IMR-90 (cell line): ENCODE results near the gene DBN1. TPM values are rescaled to one million over a fixed set of nuclear protein-coding genes. Genes with fewer than 3 reads are reported as not detected.
A peak's percentile ranks its signal among the peaks of the same experiment; 100 is the strongest.

ENCODE experiments used
- ATAC-seq: fragments of 200-7000 bp; cut with Tn5 transposase; 2 replicates; pipeline ENCODE4 v1.9.1; 2020; ENCODE audit warnings: low read depth, mild to moderate bottlenecking, moderate library complexity
- BruUV-seq: library from RNA; stranded (reverse); fragments of 400-500 nt; replicated peaks from 2 replicates; lab custom pipeline; 2021; lab: Mats Ljungman, UMichigan
- CTCF ChIA-PET: fragments of 300-600 bp; formaldehyde crosslinking; extraction: SDS; loops from one replicate; lab custom pipeline; 2021; ENCODE audit warnings: antibody characterized with exemption; lab: Yijun Ruan, JAX
- POLR2A ChIA-PET: fragments of 300-600 bp; sonication (Branson Sonifier 250); formaldehyde crosslinking; loops from one replicate; lab custom pipeline; 2022; ENCODE audit warnings: antibody characterized with exemption; ENCODE audit not compliant: unreplicated experiment; lab: Charles Lee
- DNase-seq: peaks from one replicate; pipeline ENCODE4 v3.0.0; 2013
- H2AFZ ChIP-seq: replicated peaks from 2 replicates; pipeline ENCODE3; 2013; ENCODE audit warnings: low read length, mild to moderate bottlenecking; ENCODE audit not compliant: poor library complexity
- H2AK5ac ChIP-seq: 2 replicates; pipeline ENCODE4 v1.6.1; 2013; ENCODE audit warnings: low read depth, low read length, inconsistent platforms
- H2AK9ac ChIP-seq: replicated peaks from 2 replicates; pipeline ENCODE3; 2013; ENCODE audit warnings: mild to moderate bottlenecking, low read depth, low read length, moderate library complexity; ENCODE audit not compliant: poor library complexity
- H2BK120ac ChIP-seq: 2 replicates; pipeline ENCODE4 v1.6.1; 2013; ENCODE audit warnings: low read depth, low read length, inconsistent platforms
- H2BK15ac ChIP-seq: 3 replicates; pipeline ENCODE4 v1.6.1; 2013; ENCODE audit warnings: low read depth, low read length, inconsistent platforms
- H2BK20ac ChIP-seq: 2 replicates; pipeline ENCODE4 v1.6.1; 2013; ENCODE audit warnings: low read depth, mild to moderate bottlenecking, inconsistent platforms, low read length, moderate library complexity
- H2BK5ac ChIP-seq: 2 replicates; pipeline ENCODE4 v1.6.1; 2013; ENCODE audit warnings: mild to moderate bottlenecking, low read depth, low read length, inconsistent platforms; ENCODE audit not compliant: poor library complexity, severe bottlenecking
- H3K14ac ChIP-seq: replicated peaks from 2 replicates; pipeline ENCODE4 v1.6.1; 2013; ENCODE audit warnings: low read depth, low read length, inconsistent platforms
- H3K18ac ChIP-seq: 2 replicates; pipeline ENCODE4 v1.6.1; 2013; ENCODE audit warnings: low read depth, low read length, control low read depth
- H3K23ac ChIP-seq: 2 replicates; pipeline ENCODE4 v1.6.1; 2013; ENCODE audit warnings: low read depth, low read length, inconsistent platforms
- H3K27ac ChIP-seq: 2 replicates; pipeline ENCODE4 v1.5.1; 2013; ENCODE audit warnings: mild to moderate bottlenecking, control low read depth, low read length; ENCODE audit not compliant: insufficient read depth
- H3K27me3 ChIP-seq: 2 replicates; pipeline ENCODE4 v1.6.1; 2013; ENCODE audit warnings: low read length; ENCODE audit not compliant: control insufficient read depth, insufficient read depth
- H3K36me3 ChIP-seq: 2 replicates; pipeline ENCODE4 v1.6.1; 2013; ENCODE audit warnings: low read length, mixed read lengths; ENCODE audit not compliant: control insufficient read depth, insufficient read depth
- H3K4ac ChIP-seq: 2 replicates; pipeline ENCODE4 v1.6.1; 2013; ENCODE audit warnings: low read depth, low read length, inconsistent platforms
- H3K4me1 ChIP-seq: 2 replicates; pipeline ENCODE4 v1.6.1; 2013; ENCODE audit warnings: low read length, mixed read lengths; ENCODE audit not compliant: control insufficient read depth, insufficient read depth
- H3K4me2 ChIP-seq: 2 replicates; pipeline ENCODE4 v1.6.1; 2013; ENCODE audit warnings: low read depth, mild to moderate bottlenecking, control low read depth, low read length, moderate library complexity
- H3K4me3 ChIP-seq: 2 replicates; pipeline ENCODE4 v1.5.1; 2013; ENCODE audit warnings: low read depth, mild to moderate bottlenecking, control low read depth, low read length, moderate library complexity; ENCODE audit not compliant: insufficient read depth
- H3K56ac ChIP-seq: 2 replicates; pipeline ENCODE4 v1.6.1; 2013; ENCODE audit warnings: low read length, inconsistent platforms; ENCODE audit not compliant: insufficient read depth; ENCODE audit errors: extremely low read depth
- H3K79me1 ChIP-seq, 2 experiments: 2 replicates each; pipeline ENCODE4 v1.6.1; 2013; ENCODE audit warnings: low read length in 2 of 2, inconsistent platforms in 1 of 2, low read depth in 1 of 2
- H3K9ac ChIP-seq: 2 replicates; pipeline ENCODE4 v1.6.1; 2013; ENCODE audit warnings: low read depth, low read length, control low read depth
- H3K9me1 ChIP-seq: 2 replicates; pipeline ENCODE4 v1.6.1; 2013; ENCODE audit warnings: low read length, inconsistent platforms; ENCODE audit not compliant: insufficient read depth
- H3K9me3 ChIP-seq: 2 replicates; pipeline ENCODE4 v1.6.1; 2013; ENCODE audit warnings: low read length; ENCODE audit not compliant: control insufficient read depth, insufficient read depth
- H4K20me1 ChIP-seq: 2 replicates; pipeline ENCODE4 v1.6.1; 2013; ENCODE audit warnings: low read length, inconsistent platforms; ENCODE audit not compliant: insufficient read depth
- H4K5ac ChIP-seq: 2 replicates; pipeline ENCODE4 v1.6.1; 2013; ENCODE audit warnings: mild to moderate bottlenecking, low read depth, low read length, control low read depth
- H4K8ac ChIP-seq, 2 experiments: 2 replicates each; pipeline ENCODE4 v1.6.1; 2013; ENCODE audit warnings: low read depth in 2 of 2, low read length in 2 of 2, control low read depth in 1 of 2, inconsistent platforms in 1 of 2
- H4K91ac ChIP-seq: 2 replicates; pipeline ENCODE4 v1.6.1; 2013; ENCODE audit warnings: low read depth, low read length, inconsistent platforms; ENCODE audit not compliant: insufficient read depth
- BHLHE40 ChIP-seq: fragments of 150-350 bp; IDR thresholded peaks from 2 replicates; pipeline ENCODE4 v1.6.1; 2016; ENCODE audit warnings: mild to moderate bottlenecking, low read depth, low read length
- CEBPB ChIP-seq: IDR thresholded peaks from 2 replicates; pipeline ENCODE4 v1.6.1; 2012; ENCODE audit warnings: low read depth, low read length, improper control_type of control experiment
- CHD1 ChIP-seq: IDR thresholded peaks from 2 replicates; pipeline ENCODE4 v1.6.1; 2012; ENCODE audit warnings: low read depth, low read length, improper control_type of control experiment
- CTCF ChIP-seq: conservative IDR thresholded peaks from 2 replicates; pipeline ENCODE4 v1.5.1; 2012; ENCODE audit warnings: mild to moderate bottlenecking, low read depth, low read length, improper control_type of control experiment
- ELK1 ChIP-seq: fragments of 150-350 bp; IDR thresholded peaks from 2 replicates; pipeline ENCODE4 v1.6.1; 2016; ENCODE audit warnings: low read depth, mild to moderate bottlenecking, low read length, moderate library complexity, borderline replicate concordance
- FOS ChIP-seq: fragments of 150-350 bp; IDR thresholded peaks from 2 replicates; pipeline ENCODE4 v1.6.1; 2016; ENCODE audit warnings: low read depth, low read length
- MAFK ChIP-seq: IDR thresholded peaks from 2 replicates; pipeline ENCODE4 v1.6.1; 2012; ENCODE audit warnings: low read depth, low read length, improper control_type of control experiment
- MAZ ChIP-seq: IDR thresholded peaks from 2 replicates; pipeline ENCODE4 v1.6.1; 2012; ENCODE audit warnings: low read depth, mild to moderate bottlenecking, low read length, improper control_type of control experiment, moderate library complexity, borderline replicate concordance
- MXI1 ChIP-seq: IDR thresholded peaks from 2 replicates; pipeline ENCODE4 v1.6.1; 2012; ENCODE audit warnings: low read depth, mild to moderate bottlenecking, low read length, moderate library complexity, borderline replicate concordance
- NFE2L2 ChIP-seq: fragments of 150-350 bp; IDR thresholded peaks from 2 replicates; pipeline ENCODE4 v1.6.1; 2016; ENCODE audit warnings: low read depth, mild to moderate bottlenecking, low read length
- RAD21 ChIP-seq: IDR thresholded peaks from 2 replicates; pipeline ENCODE4 v1.6.1; 2012; ENCODE audit warnings: low read length, improper control_type of control experiment
- RCOR1 ChIP-seq: IDR thresholded peaks from 2 replicates; pipeline ENCODE4 v1.6.1; 2012; ENCODE audit warnings: mild to moderate bottlenecking, low read length, improper control_type of control experiment; ENCODE audit not compliant: insufficient replicate concordance
- RFX5 ChIP-seq: IDR thresholded peaks from 2 replicates; pipeline ENCODE4 v1.8.0; 2012; ENCODE audit warnings: low read depth, mild to moderate bottlenecking, low read length, moderate library complexity
- USF2 ChIP-seq: fragments of 150-350 bp; IDR thresholded peaks from 2 replicates; pipeline ENCODE4 v1.6.1; 2017; ENCODE audit warnings: mild to moderate bottlenecking, antibody characterized with exemption, low read length, low read depth
- WGBS, 2 experiments: methylation state at CpG; one replicate each; pipeline versions ENCODE4 v1.1.5 to v1.1.7; 2013; ENCODE audit warnings: missing lambda C conversion rate in 2 of 2; ENCODE audit not compliant: insufficient read length in 1 of 2; ENCODE audit errors: extremely low coverage in 2 of 2; 5-methylcytosine and 5-hydroxymethylcytosine counted together
- dilution Hi-C: fragments of 300-500 bp; cut with HindIII; formaldehyde crosslinking; loops from one replicate; pipeline ENCODE4 v1.14.3; 2018; ENCODE audit warnings: low sequenced_read_pairs; ENCODE audit not compliant: unreplicated experiment
- in situ Hi-C: fragments of 300-500 bp; cut with MboI; formaldehyde crosslinking; loops from 3 replicates; pipeline ENCODE4 v1.14.3; 2019; ENCODE audit warnings: low sequenced_read_pairs, inconsistent platforms, mixed read lengths
- intact Hi-C: fragments of 100-400 bp; cut with micrococcal nuclease; formaldehyde crosslinking; loops from 2 replicates; pipeline ENCODE4 v1.10.0; 2022
- polyA plus RNA-seq, 3 experiments: library from polyadenylated mRNA; depleted of rRNA; stranded (reverse); fragments of >200 nt; gene quantifications; 2 replicates each; pipeline ENCODE4 v1.2.3, GENCODE V29; 2012; ENCODE audit warnings: low replicate concordance in 1 of 3
- total RNA-seq: library from RNA; depleted of rRNA; stranded (reverse); fragments of >200 nt; gene quantifications from 2 replicates; pipeline ENCODE4 v1.2.3, GENCODE V29; 2012

DBN1 gene
- total and polyA plus RNA-seq, 2 of the 4 experiments (the other 2 are of a cell fraction): 122 to 187 TPM

GRCh38 chr5:177447066-177447610, 26.3 kb downstream of the DBN1 start:
- peak overlapping the region; percentile 82 for H2AK9ac ChIP-seq
- TF ChIP-seq BHLHE40 (no peak), USF2 (peak; percentile 42; the same call in 1 of the 2 replicates), CHD1 (no peak), CTCF (no peak), RFX5 (no peak), FOS (no peak), MAFK (no peak), ELK1 (no peak), MXI1 (peak; percentile 52; the same call in 1 of the 2 replicates), MAZ (peak; percentile 34; the same call in 1 of the 2 replicates), RCOR1 (no peak), CEBPB (no peak), RAD21 (no peak), NFE2L2 (no peak)

More at GRCh38 chr5:177447066-177447610, 26.3 kb downstream of the DBN1 start:
- H3K23ac ChIP-seq: no peak overlapping the region
- no peaks in the 10 kb centered on the region for H3K27me3 ChIP-seq
- ChIA-PET CTCF (interaction anchor here (0.9 to 4.7 kb wide), 2 partner anchors 43 to 56 kb away, joined by 5 to 28 read pairs; no protein-coding TSS in a partner anchor), POLR2A (interaction anchor here (0.6 kb wide), 1 partner anchor 9 kb away, joined by 4 read pairs; no protein-coding TSS in a partner anchor)
- no peak overlapping the region for H3K18ac ChIP-seq
- H3K9me3 ChIP-seq: no peaks in the 10 kb centered on the region
- H3K27ac ChIP-seq: peak overlapping the region; percentile 15; the same call in 1 of the 2 replicates
- peak overlapping the region; percentile 99 for H2AFZ ChIP-seq
- H3K4me3 ChIP-seq: peak overlapping the region; percentile 92
- peak overlapping the region; percentile 64 for H3K4me2 ChIP-seq
- H3K4ac ChIP-seq: no peak overlapping the region; the same call in 1 of the 2 replicates
- H3K79me1 ChIP-seq: peaks cover 0 to 4% of the 10 kb centered on the region in 2 experiments; a peak in 1 of 4 replicates
- no peak overlapping the region; the same call in 1 of the 2 replicates for H3K14ac ChIP-seq
- H2AK5ac ChIP-seq: no peak overlapping the region
- H2BK120ac ChIP-seq: no peak overlapping the region
- DNase-seq (peak; percentile 25), ATAC-seq (peak; percentile 37)
- peak overlapping the region in 1 of 2 experiments; percentile 66; a peak in 1 of 4 replicates for H4K8ac ChIP-seq
- H3K56ac ChIP-seq: no peak overlapping the region
- no peak overlapping the region for H2BK20ac ChIP-seq
- no CpG with 5 or more reads among the region's 52 CpGs for WGBS, 2 experiments
- H3K4me1 ChIP-seq: peaks cover 10% of the 10 kb centered on the region
- H2BK5ac ChIP-seq: peak overlapping the region; percentile 37
- peaks cover 11% of the 10 kb centered on the region; the same call in 1 of the 2 replicates for H4K20me1 ChIP-seq
- intact Hi-C loops: loop anchor here (2.0 kb wide), 2 partner anchors 42 to 56 kb away; no protein-coding TSS in a partner anchor
- in situ Hi-C loops: loop anchor here (5.0 kb wide), 2 partner anchors 40 to 135 kb away; partner anchors contain the start of genes F12 and MXD3
- BruUV-seq: no TSS peak
- no peak overlapping the region for H4K5ac ChIP-seq
- no peak overlapping the region; the same call in 1 of the 2 replicates for H4K91ac ChIP-seq
- H3K9ac ChIP-seq: peak overlapping the region; percentile 69
- dilution Hi-C loops: no loop called here
- peaks cover 4% of the 10 kb centered on the region; the same call in 1 of the 2 replicates for H3K9me1 ChIP-seq
- no peaks in the 10 kb centered on the region; the same call in 1 of the 2 replicates for H3K36me3 ChIP-seq
- H2BK15ac ChIP-seq: no peak overlapping the region
